ENCODE results near the gene CRIP1.

- TF ChIP-seq POLR2A (IDR thresholded peaks at IDR 0.05), result no peak
- TF ChIP-seq CTCF (IDR thresholded peaks at IDR 0.05), result no peak
- no peak for TF ChIP-seq POLR2AphosphoS5 (IDR thresholded peaks at IDR 0.05)
Observed at GRCh38 chr14:105465209-105466031, 21.3 kb upstream of the CRIP1 start.
